HTR-8/SVneo (cell line): ENCODE data around the gene MRPL37.
A peak's percentile ranks its signal among the peaks of the same experiment; 100 is the strongest.

ENCODE experiments used
- DNase-seq: peaks from one replicate; pipeline ENCODE4 v3.0.0; 2011; ENCODE audit warnings: low spot score, mixed read lengths; ENCODE audit not compliant: insufficient read length
- FAIRE-seq: peaks from 2 replicates; lab custom pipeline; 2011; peaks lifted over from hg19 to GRCh38; lab: Jason Lieb, UNC

The MRPL37 gene

DNA sequence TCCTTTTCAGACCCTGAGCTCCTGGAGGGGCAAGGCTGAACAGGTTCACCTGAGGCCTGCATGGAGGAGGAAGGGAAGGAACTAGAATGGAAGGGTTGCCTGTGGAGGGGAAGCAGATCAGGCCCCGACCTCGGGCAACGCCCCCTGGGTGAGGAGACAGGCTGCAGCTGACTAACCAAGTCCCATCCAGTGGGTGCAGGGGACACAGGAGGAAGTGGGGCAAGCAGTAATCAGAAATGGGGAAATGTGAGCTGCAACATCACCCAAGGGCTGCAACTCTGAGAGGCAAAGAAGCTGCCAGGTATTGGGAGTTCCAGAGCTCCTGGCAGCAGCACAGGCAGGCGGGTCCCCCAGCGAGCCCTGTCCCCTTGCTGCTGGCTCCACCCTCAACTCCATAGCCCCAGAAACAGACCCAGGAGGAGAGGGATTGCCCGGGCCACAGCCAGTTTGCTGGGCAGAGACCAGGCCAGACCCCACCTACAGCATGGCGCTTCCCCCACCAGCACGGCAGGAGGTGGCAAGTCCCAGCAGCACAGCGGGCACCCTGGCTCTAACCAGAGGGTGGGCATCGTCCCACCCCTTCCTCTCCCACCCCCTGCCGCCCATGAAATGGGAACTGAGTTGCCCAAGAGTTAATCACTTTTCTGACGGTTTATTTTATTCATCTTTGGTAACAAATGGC is 38.5 kb downstream of the MRPL37 start:
- FAIRE-seq: no peak
- DNase-seq: no peak

DNA sequence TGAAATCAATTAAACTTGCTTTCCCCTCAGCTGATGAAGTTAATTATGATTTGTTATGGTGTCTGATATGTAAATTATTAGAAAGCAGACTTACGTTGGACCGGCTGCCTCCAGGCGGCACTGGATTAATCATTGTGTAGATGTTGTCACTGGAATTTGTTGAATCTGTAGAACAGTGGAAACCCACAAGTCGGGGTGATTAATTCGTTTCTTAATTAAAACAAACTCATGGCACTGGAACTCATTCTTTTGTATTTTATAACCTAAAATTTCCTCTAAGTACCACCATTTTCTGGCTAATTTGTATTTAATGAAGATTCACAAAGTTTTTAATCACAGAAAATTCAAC is 39.0 kb downstream of the MRPL37 start:
- DNase-seq (no peak), FAIRE-seq (no peak)

DNA sequence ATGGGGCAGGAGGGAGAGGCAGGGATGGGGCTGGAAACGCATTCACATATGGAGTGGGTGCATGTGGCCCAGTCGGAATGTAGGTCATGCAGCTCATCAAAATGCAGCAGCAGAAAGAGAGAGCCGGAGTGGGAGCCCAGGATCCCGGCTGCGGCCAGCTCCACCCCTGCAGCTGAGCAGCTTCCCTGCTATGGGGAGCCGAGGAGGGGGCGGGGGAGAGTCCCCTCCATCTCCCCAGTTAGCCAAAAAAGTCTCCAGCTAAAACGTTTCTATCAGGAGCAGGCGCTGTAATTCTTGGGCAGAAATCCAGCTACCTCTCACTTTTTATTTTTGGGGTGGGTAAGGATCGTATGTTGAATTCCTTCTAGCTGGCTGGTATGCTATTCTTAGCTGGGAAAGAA is 39.7 kb downstream of the MRPL37 start:
- FAIRE-seq (no peak), DNase-seq (no peak)

DNA sequence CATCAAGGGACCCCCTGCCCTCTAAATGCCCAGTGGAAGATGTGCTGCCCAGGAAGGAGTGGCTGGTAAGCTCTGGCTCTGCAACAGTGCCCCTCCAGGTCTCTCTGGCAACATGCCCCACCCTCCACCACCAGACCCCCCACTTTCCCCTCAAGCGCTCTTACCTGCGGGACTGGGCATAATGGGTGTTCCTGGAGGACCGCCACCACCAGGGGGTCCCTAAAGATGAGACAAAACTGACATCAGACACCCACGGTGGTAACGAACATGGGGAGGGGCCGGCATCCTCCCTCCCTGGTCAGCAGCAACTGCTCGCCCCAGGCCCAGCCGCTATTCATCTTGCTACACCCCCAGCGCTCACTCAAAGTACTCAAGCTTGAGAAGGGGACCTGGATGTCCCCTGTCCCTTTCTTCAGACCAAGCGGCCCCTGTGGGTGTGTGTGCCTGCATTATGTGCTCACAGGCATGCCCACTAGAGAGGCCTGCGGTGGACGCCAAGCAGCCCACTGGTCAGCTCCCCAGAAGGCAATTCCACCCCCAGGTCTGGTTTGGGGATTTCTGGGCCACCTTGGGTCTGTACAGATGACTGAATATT is 40.9 kb downstream of the MRPL37 start:
- DNase-seq (no peak), FAIRE-seq (no peak)

DNA sequence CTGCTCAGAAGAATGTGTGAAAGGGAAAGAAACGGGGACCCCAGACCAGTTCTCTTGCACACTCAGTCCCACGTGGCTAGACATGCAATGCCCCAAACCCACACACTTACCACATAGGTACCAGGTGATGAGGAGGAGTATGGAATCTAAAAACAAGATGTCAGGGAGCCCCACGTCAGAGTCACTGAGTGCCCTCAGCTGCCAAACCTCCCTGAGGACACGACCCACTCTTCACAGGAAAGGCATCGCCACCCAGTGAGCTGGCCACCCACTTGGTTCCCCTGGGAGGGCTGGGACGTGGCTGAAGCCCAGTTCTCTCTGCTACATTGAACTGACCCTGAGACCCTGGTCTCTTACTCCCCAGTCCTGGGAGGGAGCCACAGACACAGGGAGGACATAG is 41.4 kb downstream of the MRPL37 start:
- FAIRE-seq: no peak

DNA sequence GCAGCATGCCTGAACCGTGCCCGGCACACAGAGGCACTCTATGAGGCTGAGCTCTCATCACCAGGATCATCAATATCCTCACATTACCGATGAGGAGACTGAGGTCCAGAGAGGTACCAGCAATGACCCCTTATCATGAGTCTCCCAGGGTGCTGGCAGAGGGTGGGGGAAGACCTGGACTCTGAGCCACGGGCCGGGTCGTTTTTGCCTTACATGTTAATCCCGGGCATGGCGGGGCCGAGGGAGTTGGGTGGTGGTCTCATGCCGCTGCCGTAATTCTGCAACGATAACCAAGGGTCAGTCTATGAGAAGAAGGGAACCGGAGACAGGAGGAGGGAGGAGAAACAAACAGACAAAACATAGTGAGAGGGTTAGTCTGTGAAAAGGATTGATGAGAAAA is 43.1 kb downstream of the MRPL37 start:
- no peak for DNase-seq
- no peak for FAIRE-seq

More for the DNA sequence above, 41.4 kb downstream of the MRPL37 start:
- DNase-seq: no peak

DNA sequence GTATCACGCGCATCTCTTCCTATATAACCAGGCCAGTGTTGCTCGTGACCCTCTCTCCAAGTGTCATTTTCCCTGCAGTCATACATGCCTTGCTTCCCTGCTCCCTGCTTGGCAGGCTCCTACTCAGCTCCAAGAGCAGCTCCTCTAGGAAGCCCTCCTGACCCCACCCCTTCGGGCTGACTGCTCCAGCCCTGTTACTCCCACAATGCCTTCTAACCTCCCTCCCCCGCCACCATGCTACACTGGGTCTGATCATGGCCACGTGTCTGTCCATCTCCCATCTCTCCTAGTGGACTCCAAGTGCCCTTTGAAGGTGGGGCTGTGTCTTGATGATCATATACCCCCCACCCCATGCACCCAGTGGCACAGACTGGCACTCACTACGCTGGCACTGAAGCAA is 44.7 kb downstream of the MRPL37 start:
- DNase-seq: no peak
- no peak for FAIRE-seq

DNA sequence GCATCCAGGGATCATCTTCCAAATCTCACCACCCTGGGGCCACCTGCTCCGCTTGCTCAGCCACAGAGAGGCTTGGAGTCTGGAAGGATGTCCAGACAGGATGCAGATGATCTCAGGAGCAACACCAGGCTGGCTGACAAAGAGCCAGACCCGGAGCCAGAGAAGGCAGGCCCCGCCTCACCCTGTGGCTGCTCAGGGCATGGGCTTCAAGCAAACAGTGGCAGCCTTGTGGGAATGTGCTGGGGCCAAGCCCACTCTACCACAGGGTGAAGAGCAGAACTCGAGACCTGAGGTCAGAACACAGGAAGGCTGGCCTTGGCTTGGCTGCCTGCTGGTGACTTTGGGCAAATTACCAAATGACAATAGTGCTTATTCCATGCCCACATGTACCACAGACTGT is 45.5 kb downstream of the MRPL37 start:
- DNase-seq (no peak), FAIRE-seq (no peak)

DNA sequence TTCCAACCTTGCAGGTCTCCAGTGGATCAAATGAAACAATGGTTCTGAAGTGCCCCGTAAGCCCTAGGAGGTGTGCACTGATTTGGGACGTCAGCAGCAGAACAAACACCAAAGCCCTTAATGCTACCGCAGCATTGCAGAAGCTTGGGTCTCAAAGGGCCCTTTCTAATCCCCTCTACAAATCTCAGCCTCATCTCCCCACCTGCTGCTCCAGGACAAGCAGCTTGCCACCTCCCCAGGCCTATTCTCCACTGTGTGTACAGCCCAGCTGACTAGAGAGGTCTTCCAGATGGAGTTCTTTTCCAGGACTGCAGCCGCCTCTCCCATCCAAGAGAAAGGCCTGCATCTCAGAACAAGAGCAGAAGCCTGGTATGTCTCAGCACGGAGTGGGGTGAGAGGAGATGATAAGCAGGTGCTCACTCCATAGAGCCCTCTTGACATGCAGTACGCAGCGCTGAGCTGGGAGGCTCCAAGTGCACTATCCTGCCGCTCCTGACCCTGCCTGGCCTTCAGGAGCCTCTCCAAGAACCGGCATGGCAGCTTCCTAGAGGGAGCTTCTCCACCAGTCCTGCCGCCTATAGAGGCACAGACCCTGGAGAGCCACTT is 46.3 kb downstream of the MRPL37 start:
- FAIRE-seq: no peak
- no peak for DNase-seq

DNA sequence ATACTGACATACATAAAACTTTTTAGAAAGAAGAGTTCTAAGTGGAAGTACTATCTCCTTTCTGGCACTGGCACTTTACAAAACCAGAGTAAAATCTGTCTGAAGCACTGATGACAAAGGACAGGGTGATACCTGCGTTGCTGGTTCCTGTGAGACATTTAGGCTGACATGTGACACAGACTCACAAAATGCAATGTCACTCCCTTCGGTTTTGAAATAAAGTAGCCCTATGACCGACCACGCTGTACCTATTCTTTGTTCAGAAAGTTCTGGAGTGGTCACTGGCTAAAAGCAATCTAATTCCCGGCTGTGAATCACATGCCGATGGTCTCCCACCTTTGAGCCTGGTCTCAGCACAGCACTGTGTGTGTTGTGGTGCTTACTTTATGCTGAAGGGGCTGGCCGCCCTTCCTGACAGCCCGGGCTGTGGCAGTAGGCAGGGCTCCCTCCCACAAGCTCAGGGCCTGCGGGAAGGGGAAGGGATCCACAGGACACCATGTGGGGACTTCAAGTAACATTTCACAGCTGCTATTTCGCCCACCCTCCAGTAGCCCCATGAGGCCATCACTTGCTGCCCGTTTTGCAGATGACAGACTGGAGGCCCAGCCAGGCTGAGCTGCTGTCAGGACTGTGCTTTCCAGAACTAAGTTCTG is 48.0 kb downstream of the MRPL37 start:
- DNase-seq: no peak
- FAIRE-seq: no peak

DNA sequence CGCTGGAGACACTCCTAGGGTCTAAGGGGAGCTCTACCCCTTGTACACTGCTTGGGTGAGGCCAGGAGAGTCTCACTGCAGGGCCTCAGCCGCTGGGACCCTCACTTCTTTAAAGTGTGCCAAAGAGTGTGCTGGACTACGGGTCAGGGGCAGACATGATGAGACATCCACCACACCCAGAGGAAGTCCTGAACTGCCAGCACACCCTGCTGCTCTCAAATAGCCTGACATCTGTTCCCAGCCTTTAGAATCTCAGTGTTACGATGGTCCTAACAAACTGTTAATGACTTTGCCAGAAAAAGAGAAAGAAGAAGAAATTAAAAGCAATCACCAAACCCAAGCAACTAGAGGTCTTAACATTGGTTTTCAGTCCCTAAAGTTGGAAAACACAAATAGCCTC is 49.0 kb downstream of the MRPL37 start:
- FAIRE-seq: no peak
- DNase-seq: no peak

DNA sequence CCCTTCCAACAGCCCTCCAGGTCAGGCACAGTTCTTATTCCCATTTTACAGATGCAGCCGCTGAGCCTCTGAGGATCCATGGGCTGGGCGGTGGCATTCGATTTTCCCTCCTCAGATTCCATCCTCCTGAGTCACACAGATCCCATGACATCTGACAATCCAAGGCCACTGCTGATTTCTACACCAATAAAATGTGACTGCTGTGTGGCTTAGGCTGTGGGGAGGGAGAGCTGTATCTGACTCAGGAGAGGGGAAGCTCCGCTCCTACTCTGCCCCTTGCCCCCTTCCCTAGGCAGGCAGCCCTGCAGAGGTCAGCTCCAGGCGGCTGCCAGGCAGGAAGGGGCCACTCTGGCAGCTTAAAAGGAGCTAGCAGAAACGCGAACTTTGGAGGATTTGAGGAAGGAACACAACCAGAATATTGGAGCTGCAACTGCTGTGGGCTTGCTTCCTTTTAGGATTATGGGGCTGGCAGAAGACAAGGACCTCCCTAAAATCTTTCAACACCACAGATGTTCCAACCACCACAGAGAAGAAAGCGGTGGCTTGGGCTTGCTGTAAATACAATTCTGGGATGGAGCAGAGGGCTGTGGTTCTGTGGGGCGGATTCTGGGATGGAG is 50.0 kb downstream of the MRPL37 start:
- peak; percentile 84 for FAIRE-seq

DNA sequence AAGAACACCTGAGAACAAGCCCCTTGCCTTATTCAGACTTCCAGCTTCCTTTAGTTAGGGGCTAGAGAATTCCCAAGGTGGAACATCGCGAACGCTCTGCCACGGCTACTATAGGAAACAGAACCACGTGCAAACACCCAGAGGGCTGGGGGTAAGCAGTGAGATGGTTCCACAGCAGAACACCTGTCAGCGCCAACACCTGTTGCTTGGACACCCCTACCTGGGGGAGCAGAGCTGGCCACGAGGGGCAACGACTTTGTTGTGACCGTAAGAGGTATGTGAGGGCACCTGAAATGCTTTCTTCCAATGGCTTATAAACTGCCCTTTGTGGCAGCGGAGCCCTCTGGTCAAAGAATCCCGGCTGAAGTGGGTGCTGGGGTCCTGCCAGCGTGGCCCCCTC is 50.7 kb downstream of the MRPL37 start:
- FAIRE-seq: no peak
- no peak for DNase-seq

More for the DNA sequence above, 50.0 kb downstream of the MRPL37 start:
- DNase-seq: peak; percentile 60

DNA sequence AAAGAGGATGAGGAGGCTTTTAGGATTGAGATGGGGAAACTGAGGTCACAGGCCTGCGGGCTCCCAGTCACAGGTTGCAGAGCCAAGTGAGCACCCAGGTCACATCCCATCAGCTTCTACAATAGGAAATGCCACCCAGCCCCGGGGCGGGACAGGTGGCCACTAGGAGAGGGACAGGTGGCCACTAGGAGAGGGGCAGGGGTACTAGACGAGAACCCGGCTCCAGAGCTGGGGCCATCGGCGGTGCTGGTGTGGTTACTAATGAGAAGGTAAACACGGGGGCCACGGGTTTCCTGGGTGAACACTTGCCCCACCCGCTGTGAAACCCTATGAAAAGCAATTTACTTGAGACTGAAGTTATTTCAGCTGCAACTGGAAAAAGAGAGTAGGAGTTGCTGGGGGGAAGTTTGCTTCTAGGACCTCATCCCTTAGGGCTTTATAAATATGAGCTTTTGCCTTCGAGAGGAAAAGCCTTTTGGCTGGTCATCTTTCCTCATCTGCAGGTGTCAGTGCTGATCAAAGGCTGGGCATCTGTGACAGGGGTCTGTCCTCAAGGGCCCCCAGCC is 52.5 kb downstream of the MRPL37 start:
- FAIRE-seq (no peak), DNase-seq (no peak)

DNA sequence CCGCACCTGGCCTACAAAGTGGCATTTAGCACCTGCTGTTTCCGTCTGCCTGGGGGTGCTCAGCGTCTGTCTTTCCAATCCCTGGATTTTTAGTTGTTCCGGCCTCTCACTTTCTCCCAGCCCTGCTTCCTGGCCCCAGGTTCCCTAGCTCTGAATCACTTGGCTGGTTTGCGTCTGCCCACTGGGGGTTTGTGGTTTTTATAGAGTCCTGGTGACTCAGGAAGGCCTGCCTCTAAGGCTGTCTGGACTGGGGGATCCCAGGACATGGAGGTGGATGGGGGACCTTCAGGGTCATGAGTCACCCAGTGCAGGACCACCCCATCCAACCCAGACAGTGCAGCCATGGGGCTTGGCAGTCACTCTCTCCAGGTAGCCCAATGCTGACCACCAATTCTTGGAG is 53.5 kb downstream of the MRPL37 start:
- DNase-seq (peak; percentile 91), FAIRE-seq (peak; percentile 42)

DNA sequence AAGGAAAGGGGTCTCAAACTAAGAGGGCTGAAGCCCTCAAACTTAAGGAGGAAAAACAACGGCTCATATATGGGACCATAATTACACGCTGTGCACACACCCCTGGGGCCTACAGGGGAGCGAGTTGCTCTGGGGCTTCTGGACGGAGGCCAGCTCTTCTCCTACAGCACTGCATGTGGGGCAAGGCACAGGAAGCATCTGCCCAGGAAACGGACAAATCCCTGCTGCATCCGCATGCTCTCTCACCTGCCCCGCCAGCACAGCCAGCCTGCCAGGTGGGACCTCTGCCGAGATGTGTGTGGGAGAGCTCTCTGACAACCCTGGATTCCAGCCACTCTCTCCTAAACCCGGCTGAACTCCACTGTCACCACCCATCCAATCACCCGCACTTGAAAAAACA is 54.1 kb downstream of the MRPL37 start:
- DNase-seq: no peak

DNA sequence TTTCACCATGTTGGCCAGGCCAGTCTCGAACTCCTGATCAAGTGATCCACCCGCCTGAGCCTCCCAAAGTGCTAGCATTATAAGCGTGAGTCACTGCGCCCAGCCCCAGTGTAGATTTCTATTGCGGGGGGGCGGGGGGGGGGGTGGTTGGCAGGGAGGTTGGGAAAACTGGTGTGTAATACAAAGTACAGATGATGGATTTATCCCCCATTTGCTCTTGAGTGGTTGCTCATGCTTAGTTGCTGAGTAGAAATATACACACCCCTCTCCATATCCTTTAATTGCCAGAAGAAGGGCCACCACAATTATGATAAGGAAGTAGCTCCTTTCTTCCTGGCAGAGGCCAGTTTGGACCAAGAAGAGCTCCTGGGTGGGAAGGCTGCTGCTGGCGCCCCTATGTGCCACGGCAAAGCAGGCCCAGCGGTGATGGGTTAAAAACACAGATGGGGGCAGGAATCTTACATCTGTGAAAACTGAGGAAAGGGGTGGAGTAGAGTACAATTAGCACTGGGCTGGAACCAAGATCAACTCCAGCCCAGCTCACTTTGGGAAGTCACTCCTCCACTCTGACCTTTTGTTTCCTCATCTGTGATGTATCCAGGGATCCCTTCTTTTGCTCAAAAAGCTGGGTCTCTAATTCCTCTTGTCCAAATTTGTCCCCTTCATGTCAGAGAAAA is 55.2 kb downstream of the MRPL37 start:
- FAIRE-seq (no peak), DNase-seq (no peak)

More for the DNA sequence above, 54.1 kb downstream of the MRPL37 start:
- FAIRE-seq: no peak

DNA sequence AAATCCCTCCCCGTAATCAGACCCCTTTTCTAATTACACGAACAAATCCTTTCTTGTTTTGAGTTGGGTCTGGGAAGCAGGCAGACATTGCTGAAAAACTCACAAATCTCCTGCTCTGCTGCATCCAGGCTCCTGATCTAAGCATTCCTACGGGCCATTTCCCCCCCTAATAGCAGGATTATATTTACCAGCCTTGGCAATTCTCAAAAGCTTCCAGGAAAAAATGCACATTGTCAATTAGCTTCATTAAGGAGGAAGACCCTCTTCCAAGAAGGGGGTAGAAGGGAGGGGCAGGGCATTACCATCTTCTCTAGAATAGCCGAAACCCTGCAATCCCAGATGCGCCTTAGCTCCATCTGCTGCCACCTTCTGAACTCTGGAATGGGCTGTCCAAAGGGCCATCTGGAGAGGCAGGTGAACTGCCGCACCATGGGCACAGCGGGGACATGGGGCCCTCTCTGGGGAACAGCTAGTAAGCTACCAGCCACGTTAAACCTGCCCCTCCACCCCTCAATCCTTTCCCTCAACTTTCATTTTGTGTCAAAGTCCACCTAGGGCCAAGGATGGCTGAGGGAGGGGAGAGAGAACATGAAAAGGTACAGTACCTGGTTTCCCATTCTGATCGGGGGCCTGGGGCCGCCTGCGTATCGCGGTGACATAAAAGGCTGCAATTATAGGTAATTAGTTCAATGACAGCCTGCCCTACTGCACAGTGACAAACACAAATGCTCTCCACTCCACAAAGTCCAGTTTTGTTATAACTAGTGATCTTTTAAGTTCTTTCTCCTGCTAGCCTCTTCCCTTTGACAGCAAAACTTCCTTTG is 56.8 kb downstream of the MRPL37 start:
- DNase-seq (no peak), FAIRE-seq (no peak)

DNA sequence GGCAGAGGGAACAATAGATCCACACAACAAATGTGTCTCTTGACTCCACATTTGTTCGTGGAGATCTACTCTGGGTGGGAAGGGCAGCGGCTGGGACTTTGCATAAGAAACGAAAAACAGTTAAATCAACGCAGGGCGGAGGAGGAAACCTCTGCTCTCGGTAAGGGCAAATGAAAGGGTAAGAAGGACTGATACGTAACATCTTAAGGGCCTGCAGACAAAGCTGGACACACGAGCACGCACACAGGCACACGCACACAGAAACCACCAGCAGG is 57.3 kb downstream of the MRPL37 start:
- DNase-seq: no peak
- FAIRE-seq: no peak
